ENCODE data around the gene LIX1. TPM values are rescaled to one million over a fixed set of nuclear protein-coding genes. Genes with fewer than 3 reads are reported as not detected.

LIX1 gene
- total RNA-seq, 2 donors from 2014 or later: 0.61 TPM; not detected in 1

DNA sequence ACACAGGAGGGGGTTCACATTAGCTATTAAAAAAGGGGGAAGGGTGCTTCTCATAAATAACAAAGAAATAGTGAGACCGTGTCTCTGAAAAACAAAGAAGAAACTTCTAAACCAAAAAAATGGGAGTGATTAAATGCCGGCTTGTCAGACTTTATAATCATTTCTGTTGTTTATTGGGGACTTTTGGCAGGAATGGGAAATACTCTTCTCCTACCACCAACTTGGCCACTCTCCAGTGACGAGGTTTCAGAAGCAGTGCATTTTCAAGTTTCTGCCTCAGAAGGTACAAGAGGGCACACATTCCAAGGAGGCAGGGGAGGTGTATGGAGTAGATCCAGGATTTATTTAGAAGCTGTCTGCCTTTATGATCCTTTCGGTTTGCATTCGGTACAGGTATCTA is 46.2 kb downstream of the LIX1 start:
- H3K9ac ChIP-seq (ENCODE audit: low read depth in 2 of 2, low read length in 2 of 2): no peak overlapping the region
- H3K36me3 ChIP-seq: no peaks in the 10 kb centered on the region
- DNase-seq: no peak
- H3K4me1 ChIP-seq: no peaks in the 10 kb centered on the region
- no peak overlapping the region for H3K27ac ChIP-seq
- TF ChIP-seq, protein P1, sequence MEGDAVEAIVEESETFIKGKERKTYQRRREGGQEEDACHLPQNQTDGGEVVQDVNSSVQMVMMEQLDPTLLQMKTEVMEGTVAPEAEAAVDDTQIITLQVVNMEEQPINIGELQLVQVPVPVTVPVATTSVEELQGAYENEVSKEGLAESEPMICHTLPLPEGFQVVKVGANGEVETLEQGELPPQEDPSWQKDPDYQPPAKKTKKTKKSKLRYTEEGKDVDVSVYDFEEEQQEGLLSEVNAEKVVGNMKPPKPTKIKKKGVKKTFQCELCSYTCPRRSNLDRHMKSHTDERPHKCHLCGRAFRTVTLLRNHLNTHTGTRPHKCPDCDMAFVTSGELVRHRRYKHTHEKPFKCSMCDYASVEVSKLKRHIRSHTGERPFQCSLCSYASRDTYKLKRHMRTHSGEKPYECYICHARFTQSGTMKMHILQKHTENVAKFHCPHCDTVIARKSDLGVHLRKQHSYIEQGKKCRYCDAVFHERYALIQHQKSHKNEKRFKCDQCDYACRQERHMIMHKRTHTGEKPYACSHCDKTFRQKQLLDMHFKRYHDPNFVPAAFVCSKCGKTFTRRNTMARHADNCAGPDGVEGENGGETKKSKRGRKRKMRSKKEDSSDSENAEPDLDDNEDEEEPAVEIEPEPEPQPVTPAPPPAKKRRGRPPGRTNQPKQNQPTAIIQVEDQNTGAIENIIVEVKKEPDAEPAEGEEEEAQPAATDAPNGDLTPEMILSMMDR (IDR thresholded peaks at IDR 0.05): no peak
- intact Hi-C loops (cut with DNase I): no loop called here
- no peak overlapping the region for H3K4me3 ChIP-seq
- H3K27me3 ChIP-seq: no peaks in the 10 kb centered on the region
- no peaks in the 10 kb centered on the region for H3K9me3 ChIP-seq

DNA sequence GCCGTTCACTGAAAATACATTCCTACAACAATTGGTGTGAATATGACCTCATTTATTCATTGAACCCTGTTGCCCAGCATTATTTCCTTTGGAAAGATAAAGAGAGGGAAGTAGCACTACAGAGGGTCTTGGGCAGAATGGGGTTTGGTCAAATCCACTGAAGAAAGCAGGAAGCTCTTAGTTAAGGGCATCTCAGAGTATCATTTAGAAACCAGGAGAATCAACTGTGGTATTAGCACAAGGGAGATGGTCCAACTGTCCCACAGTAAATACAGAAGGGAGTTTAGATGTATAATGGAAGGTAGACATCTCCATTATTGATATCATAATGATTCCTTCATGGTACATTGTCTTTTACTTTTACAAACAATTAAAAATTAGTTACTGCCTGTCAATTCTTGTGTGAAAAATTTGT is 47.1 kb downstream of the LIX1 start:
- Histone ChIP-seq H3K4me3 (no peak overlapping the region), H3K9me3 (no peaks in the 10 kb centered on the region), H3K27ac (no peak overlapping the region), H3K4me1 (no peaks in the 10 kb centered on the region), H3K9ac (ENCODE audit: low read depth in 2 of 2, low read length in 2 of 2) (no peak overlapping the region), H3K36me3 (no peaks in the 10 kb centered on the region), H3K27me3 (no peaks in the 10 kb centered on the region)
- TF ChIP-seq, protein P1 (IDR thresholded peaks at IDR 0.05): no peak
- intact Hi-C loops (cut with DNase I): no loop called here
- DNase-seq: no peak

DNA sequence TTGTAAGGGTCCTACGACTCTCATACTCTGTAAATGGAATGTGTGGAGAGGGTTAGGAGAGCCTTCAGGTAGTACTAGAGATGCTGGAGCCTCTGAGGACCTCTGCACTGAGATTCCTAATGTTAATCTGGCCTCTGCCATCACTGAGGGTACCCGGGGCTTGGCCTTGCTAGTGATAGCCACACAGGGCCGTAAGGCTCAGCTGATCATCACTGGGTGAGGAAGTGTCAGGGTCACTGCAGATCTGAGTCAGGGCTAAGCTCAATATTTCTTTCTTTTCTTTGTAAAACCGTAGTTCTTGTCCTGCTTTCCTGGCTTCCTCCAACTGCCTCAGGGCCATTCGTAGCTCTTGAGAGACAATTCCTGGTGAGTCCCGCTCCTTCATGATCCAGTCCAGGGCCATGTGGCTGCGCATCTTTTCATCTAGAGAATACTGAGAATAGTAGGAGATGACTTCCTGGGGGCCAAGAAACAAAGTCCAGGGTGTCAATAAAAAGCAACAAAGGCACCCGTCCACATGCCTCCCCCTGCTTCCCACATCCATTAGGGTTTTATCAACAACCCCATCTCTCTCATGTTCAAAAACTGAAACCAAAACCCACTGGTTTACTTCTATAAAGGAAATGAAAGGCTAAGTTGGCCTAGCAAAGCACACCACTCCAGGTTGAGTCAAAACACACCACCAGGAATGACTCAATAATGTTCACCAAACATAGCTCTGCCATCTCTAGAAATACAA is 47.7 kb downstream of the LIX1 start:
- TF ChIP-seq, protein P1 (IDR thresholded peaks at IDR 0.05): no peak
- H3K27ac ChIP-seq: no peak overlapping the region

DNA sequence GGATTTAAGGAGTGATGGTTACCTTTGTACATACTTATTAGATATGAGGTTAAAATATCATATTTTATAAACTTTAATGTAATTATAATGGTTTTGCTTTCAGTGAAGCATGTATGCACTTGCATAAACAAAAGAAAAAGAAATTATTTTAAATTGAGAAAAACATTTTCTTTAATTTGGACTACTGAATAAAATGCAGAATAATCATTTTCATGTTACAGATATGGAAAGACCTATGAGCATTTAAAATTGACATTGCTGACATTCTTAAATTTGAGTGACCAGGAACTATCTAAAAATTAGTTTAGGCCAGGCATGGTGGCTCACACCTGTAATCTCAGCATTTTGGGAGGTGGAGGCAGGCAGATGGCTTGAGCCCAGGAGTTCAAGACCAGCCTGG is 49.2 kb downstream of the LIX1 start:
- TF ChIP-seq, protein P1 (IDR thresholded peaks at IDR 0.05): no peak
- DNase-seq: no peak
- Histone ChIP-seq H3K4me1 (no peaks in the 10 kb centered on the region), H3K9ac (ENCODE audit: low read depth in 2 of 2, low read length in 2 of 2) (no peak overlapping the region), H3K36me3 (no peaks in the 10 kb centered on the region), H3K27me3 (no peaks in the 10 kb centered on the region), H3K9me3 (no peaks in the 10 kb centered on the region), H3K27ac (no peak overlapping the region), H3K4me3 (no peak overlapping the region)
- intact Hi-C loops (cut with DNase I): no loop called here

More for the DNA sequence above, 47.7 kb downstream of the LIX1 start:
- Histone ChIP-seq H3K4me3 (no peak overlapping the region), H3K9me3 (no peaks in the 10 kb centered on the region), H3K36me3 (no peaks in the 10 kb centered on the region), H3K9ac (ENCODE audit: low read depth in 2 of 2, low read length in 2 of 2) (no peak overlapping the region), H3K4me1 (no peaks in the 10 kb centered on the region), H3K27me3 (no peaks in the 10 kb centered on the region)
- intact Hi-C loops (cut with DNase I): no loop called here
- DNase-seq: no peak

DNA sequence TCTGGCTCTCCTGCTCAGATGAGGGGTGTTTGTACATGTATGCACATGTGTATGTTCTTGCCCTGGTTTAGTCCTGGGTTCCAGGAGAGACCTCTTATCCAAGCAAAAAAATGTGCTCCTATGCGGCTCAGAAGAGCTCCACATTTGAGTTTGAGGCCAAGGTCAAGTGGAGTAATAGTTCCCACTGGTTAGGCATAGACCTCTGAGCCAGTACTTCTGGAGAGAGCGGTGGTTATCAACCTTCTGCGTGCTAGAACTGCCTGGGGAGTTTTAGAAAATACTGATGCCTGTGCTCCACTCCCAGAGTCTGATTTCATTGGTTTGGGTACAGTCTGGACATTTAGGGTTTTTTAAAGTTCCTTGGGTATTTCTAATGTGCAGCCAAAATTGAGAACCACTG is 51.5 kb downstream of the LIX1 start:
- Histone ChIP-seq H3K4me1 (no peaks in the 10 kb centered on the region), H3K27me3 (no peaks in the 10 kb centered on the region), H3K9ac (ENCODE audit: low read depth in 2 of 2, low read length in 2 of 2) (no peak overlapping the region), H3K36me3 (no peaks in the 10 kb centered on the region), H3K27ac (no peak overlapping the region), H3K9me3 (no peaks in the 10 kb centered on the region), H3K4me3 (no peak overlapping the region)
- no peak for DNase-seq
- intact Hi-C loops (cut with DNase I): no loop called here
- TF ChIP-seq, protein P1 (IDR thresholded peaks at IDR 0.05): no peak

Measured in colonic mucosa (tissue), 4 donors.